ENCODE measurements around the gene KIRREL3.

DNA sequence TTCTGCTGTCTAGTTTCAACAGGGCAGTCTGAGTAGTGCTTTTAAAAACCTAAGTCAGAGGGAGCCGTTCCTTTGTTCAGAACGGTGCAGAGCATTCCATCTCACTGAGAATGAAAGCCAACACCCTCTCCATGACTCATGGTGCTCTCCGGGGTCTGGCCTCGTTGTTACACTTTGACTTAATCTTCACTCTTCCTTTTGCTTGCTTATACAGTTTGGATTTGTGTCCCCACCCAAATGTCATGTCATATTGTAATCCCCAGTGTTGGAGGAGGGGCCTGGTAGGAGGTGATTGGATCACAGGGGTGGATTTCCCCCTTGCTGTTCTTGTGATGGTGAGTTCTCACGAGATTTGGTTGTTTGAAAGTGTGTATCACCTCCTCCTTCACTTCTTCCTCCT lies 352.8 kb downstream of the KIRREL3 start:
- TF ChIP-seq CBX8 (IDR thresholded peaks at IDR 0.05) (no peak), POLR2A (IDR thresholded peaks at IDR 0.05; ENCODE audit: low read length) (no peak), HMGXB4 (CRISPR knock-in tag; IDR thresholded peaks at IDR 0.05; ENCODE audit: borderline replicate concordance) (no peak)
- TF ChIP-seq, protein P1, sequence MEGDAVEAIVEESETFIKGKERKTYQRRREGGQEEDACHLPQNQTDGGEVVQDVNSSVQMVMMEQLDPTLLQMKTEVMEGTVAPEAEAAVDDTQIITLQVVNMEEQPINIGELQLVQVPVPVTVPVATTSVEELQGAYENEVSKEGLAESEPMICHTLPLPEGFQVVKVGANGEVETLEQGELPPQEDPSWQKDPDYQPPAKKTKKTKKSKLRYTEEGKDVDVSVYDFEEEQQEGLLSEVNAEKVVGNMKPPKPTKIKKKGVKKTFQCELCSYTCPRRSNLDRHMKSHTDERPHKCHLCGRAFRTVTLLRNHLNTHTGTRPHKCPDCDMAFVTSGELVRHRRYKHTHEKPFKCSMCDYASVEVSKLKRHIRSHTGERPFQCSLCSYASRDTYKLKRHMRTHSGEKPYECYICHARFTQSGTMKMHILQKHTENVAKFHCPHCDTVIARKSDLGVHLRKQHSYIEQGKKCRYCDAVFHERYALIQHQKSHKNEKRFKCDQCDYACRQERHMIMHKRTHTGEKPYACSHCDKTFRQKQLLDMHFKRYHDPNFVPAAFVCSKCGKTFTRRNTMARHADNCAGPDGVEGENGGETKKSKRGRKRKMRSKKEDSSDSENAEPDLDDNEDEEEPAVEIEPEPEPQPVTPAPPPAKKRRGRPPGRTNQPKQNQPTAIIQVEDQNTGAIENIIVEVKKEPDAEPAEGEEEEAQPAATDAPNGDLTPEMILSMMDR (IDR thresholded peaks at IDR 0.05), result no peak

Measured in A549 (cell line).